ENCODE results near the gene USP32.
A peak's percentile ranks its signal among the peaks of the same experiment; 100 is the strongest.
"Not testable (repeated sequence)": the region's sequence is repeated elsewhere in the genome, so short reads cannot be mapped to it uniquely, and the experiment has no call there.

Gene USP32

DNA sequence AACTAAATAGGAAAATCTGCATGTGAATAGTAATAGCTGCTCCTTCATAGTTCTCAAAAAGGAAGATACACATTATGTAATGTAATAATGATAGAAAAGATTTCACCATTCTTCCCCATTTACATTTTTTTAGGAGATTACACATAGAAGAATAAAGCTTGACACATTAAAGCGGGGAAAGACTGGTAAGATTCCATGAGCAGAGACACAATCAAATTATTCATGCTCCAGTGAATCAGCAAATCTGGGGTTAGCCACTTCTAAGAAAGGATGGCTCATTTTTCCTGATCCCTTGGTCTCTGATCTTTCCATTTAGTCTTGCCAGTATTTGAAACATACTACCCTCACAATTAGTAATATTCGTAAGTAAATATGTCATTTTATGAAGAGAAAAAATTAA lies 160.2 kb downstream of the USP32 start:
- DNase-seq (ENCODE audit: low read depth) = no peak
- no peak overlapping the region for H3K4me3 ChIP-seq (ENCODE audit: low read depth, low read length)
- no peak for TF ChIP-seq POLR2A (IDR thresholded peaks at IDR 0.05; ENCODE audit: extremely low read depth, insufficient read length)

DNA sequence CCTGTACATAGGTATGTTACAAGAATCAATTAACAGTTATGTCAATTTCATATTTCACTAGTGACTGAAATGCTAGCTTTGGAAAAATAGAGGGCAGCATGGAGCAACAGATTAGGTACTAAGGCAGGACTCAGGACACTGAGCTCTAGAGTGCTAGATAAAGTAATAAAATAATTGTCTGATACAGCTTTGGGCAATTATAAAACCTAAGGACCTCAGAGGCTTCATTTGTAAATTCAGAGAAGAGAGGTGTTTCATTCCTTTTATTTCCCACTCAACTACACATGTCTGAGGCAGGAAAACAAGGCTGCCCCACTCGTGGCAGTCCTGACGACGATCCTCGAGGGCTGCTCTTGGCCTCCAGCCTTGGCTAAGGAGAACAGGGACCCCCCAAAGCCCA lies 160.7 kb downstream of the USP32 start:
- TF ChIP-seq, protein P1, sequence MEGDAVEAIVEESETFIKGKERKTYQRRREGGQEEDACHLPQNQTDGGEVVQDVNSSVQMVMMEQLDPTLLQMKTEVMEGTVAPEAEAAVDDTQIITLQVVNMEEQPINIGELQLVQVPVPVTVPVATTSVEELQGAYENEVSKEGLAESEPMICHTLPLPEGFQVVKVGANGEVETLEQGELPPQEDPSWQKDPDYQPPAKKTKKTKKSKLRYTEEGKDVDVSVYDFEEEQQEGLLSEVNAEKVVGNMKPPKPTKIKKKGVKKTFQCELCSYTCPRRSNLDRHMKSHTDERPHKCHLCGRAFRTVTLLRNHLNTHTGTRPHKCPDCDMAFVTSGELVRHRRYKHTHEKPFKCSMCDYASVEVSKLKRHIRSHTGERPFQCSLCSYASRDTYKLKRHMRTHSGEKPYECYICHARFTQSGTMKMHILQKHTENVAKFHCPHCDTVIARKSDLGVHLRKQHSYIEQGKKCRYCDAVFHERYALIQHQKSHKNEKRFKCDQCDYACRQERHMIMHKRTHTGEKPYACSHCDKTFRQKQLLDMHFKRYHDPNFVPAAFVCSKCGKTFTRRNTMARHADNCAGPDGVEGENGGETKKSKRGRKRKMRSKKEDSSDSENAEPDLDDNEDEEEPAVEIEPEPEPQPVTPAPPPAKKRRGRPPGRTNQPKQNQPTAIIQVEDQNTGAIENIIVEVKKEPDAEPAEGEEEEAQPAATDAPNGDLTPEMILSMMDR (IDR thresholded peaks at IDR 0.05; ENCODE audit: low read depth, low read length) = peak; percentile 18
- no peak for TF ChIP-seq POLR2A (IDR thresholded peaks at IDR 0.05; ENCODE audit: extremely low read depth, insufficient read length)
- H3K4me3 ChIP-seq (ENCODE audit: low read depth, low read length) = no peak overlapping the region
- DNase-seq (ENCODE audit: low read depth) = peak; percentile 42

DNA sequence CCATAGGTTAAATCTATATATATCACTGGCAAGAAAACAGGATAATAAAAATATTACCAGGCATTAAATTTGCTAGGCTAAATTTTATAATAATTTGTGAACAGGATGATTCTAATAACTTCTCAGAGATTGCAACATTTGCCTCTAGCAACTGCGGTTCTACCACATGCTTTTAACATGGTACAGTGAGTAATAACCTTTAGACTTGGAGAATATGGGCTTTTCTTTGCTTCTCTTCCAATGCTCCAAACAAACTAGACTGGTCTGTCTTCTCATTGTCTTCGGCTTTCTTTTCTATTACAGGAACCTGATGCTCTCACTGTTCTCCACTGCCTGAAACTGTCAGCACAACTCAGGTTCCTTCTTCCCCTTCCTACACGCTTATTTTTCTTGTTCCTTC lies 161.6 kb downstream of the USP32 start:
- no peak for DNase-seq (ENCODE audit: low read depth)
- H3K4me3 ChIP-seq (ENCODE audit: low read depth, low read length) = no peak overlapping the region
- TF ChIP-seq, protein P1 (IDR thresholded peaks at IDR 0.05; ENCODE audit: low read depth, low read length) = no peak
- no peak for TF ChIP-seq MYC (IDR thresholded peaks at IDR 0.05; ENCODE audit: low read depth, low read length)
- TF ChIP-seq, protein P2, sequence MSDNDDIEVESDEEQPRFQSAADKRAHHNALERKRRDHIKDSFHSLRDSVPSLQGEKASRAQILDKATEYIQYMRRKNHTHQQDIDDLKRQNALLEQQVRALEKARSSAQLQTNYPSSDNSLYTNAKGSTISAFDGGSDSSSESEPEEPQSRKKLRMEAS (IDR thresholded peaks at IDR 0.05; ENCODE audit: low read depth, low read length) = no peak
- TF ChIP-seq POLR2A (IDR thresholded peaks at IDR 0.05; ENCODE audit: extremely low read depth, insufficient read length) = no peak

DNA sequence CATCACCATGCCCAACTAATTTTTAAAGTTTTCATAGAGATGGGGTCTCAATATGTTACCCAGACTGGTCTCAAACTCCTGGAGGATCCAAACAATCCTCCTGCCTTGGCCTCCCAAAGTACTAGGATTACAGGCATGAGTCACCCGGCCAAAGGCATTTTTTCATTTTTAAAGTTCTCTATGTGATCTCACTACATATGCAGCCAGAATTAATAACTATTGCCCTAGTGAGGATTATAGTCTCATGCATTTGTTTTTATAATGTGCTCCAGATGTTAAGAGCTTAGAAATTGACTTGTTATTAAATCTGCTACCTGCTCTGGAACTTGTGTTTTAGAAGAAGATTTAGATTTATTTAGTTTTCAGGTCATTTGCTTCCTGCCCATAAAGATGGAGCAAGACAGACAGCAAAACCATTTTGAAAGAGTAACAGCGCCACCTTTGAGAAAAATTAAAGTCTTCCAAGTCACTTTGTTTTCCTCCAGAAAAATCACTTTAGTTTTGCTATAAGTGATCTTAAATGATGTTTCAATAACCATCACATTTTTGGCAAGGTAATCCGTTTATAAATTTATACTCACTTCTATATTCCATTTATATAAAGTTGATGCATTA lies 162.6 kb downstream of the USP32 start:
- no peak overlapping the region for H3K4me3 ChIP-seq (ENCODE audit: low read depth, low read length)
- TF ChIP-seq, protein P2 (IDR thresholded peaks at IDR 0.05; ENCODE audit: low read depth, low read length) = no peak
- TF ChIP-seq MYC (IDR thresholded peaks at IDR 0.05; ENCODE audit: low read depth, low read length) = no peak
- no peak for TF ChIP-seq POLR2A (IDR thresholded peaks at IDR 0.05; ENCODE audit: extremely low read depth, insufficient read length)
- TF ChIP-seq, protein P1 (IDR thresholded peaks at IDR 0.05; ENCODE audit: low read depth, low read length) = no peak
- DNase-seq (ENCODE audit: low read depth) = peak; percentile 15

DNA sequence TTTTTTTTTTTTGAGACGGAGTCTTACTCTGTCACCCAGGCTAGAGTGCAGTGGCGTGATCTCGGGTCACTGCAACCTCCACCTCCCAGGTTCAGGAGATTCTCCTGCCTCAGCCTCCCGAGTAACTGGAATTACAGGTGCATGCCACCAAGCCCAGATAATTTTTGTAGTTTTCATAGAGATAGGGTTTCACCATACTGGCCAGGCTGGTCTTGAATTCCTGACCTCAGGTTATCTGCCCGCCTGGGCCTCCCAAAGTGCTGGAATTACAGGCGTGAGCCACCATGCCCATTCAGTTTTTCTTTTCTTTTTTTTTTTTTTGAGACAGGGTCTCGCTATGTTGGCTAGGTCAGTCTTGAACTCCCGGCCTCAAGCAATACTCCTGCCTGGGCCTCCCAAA lies 164.7 kb downstream of the USP32 start:
- DNase-seq (ENCODE audit: low read depth); H3K4me3 ChIP-seq (ENCODE audit: low read depth, low read length): not testable (repeated sequence)

DNA sequence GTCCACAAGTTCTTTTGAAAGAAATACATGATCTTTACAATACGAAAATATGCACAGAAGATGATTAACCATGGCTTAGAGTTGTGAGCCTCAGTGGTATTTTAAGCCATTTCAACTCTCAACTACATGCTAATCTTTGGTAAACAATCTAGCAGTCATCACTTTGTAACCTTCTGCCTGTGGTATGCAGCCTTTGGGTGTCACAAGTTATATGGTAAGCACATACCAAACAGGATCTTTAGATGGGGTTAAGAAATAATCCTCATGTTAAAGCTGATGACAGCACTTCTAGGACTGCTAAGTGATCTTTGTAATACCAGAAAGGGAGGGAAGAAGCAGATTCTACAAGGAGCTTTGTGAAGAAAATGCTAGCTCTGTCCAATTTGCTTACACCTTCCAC lies 167.9 kb downstream of the USP32 start:
- DNase-seq (ENCODE audit: low read depth) = no peak
- TF ChIP-seq, protein P1 (IDR thresholded peaks at IDR 0.05; ENCODE audit: low read depth, low read length) = no peak
- TF ChIP-seq MYC (IDR thresholded peaks at IDR 0.05; ENCODE audit: low read depth, low read length) (no peak), POLR2A (IDR thresholded peaks at IDR 0.05; ENCODE audit: extremely low read depth, insufficient read length) (no peak)
- TF ChIP-seq, protein P2 (IDR thresholded peaks at IDR 0.05; ENCODE audit: low read depth, low read length) = no peak
- no peak overlapping the region for H3K4me3 ChIP-seq (ENCODE audit: low read depth, low read length)

DNA sequence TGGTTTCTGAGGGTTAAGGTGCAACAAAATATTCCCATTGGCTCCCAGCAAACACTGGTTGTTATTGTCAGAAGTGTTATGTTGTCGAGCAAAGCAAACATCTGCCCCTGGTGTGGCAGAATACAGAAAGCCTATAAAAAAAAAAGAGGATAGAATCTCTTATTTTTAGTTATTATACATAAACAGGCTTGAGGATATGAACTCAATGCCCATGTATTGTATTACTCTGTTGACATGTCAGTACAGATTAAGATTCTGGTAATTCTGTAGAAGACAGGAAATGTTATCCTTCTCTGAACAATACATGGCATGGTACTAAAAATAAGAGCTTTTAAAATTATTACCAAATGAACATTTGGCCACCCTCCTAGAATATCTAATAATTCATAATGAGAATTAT lies 168.5 kb downstream of the USP32 start:
- TF ChIP-seq, protein P1 (IDR thresholded peaks at IDR 0.05; ENCODE audit: low read depth, low read length) = no peak
- TF ChIP-seq, protein P2 (IDR thresholded peaks at IDR 0.05; ENCODE audit: low read depth, low read length) = no peak
- no peak for TF ChIP-seq MYC (IDR thresholded peaks at IDR 0.05; ENCODE audit: low read depth, low read length)
- no peak for TF ChIP-seq POLR2A (IDR thresholded peaks at IDR 0.05; ENCODE audit: extremely low read depth, insufficient read length)
- no peak overlapping the region for H3K4me3 ChIP-seq (ENCODE audit: low read depth, low read length)
- no peak for DNase-seq (ENCODE audit: low read depth)

DNA sequence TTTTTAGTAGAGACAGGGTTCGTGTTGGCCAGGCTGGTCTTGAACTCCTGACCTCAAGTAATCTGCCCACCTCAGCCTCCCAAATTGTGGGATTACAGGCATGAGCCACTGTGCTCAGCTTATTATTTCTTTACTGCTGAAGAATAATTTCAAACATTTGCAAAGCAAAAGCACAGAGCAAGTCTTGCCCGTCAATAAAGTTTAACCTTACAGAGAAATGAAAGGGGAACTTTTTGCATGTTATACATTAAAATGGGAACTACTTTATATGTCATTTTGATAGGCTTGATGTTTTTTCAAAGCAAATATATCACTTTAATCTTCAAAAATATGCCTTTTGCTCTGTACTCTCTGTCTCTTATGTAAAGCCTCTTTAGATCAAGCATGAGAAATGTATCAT lies 173.2 kb downstream of the USP32 start:
- not testable (repeated sequence) for DNase-seq (ENCODE audit: low read depth); H3K4me3 ChIP-seq (ENCODE audit: low read depth, low read length)

DNA sequence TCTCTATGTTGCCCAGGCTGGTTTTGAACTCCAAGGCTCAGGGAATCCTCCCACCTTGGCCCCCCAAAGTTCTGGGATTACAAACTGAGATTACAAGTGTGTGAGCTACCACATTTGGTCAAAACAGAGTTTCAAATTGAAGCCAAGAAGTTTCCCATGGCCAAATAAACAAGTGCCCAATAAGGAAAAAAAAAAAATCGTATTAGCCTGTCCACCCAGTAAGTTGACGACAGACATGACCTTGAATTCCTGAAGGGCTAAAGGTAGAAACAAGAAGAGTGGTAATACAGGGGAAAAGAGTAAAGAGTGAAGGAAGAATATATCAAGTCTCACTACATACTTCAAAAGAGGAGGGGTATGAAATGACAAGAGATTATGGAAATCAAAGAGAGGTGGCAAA lies 176.0 kb downstream of the USP32 start:
- not testable (repeated sequence) for DNase-seq (ENCODE audit: low read depth); H3K4me3 ChIP-seq (ENCODE audit: low read depth, low read length)

DNA sequence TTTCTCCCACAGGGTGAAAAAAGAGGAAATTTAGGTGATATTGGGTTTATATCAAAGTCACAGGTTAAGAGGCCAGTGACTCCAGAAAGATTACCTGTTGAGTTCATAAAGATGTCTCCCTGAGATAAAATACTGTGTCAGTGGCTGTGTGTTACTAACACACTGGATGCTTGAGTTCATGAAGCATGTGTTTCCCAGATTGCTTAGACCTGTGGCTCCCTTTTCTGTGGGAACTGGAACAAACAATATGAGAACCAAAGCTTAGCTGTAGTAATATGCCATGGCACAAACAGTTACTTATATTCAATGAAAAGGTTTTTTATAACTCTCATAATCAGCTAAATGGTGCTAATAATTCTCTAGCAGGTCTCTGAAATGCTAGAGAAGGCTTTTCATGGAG lies 180.7 kb downstream of the USP32 start:
- not testable (repeated sequence) for DNase-seq (ENCODE audit: low read depth); H3K4me3 ChIP-seq (ENCODE audit: low read depth, low read length)

DNA sequence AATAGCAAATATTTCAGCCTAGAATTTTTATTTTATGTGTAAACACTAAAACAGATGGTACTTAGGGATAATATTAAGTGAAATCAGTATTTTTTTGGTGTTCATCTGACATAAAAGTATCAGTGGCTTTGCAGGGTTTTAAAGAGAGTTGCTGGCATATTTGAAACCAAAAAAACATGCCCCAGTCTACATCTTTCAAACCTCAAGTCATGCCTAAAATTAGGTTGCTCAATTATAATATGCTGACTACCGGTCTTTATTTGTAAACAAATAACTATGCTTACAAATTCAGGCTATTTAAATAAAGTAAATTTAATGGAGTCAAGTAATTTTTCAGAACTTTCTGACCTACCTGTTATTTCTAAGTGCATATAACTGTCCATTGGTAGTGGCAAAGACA lies 183.6 kb downstream of the USP32 start:
- not testable (repeated sequence) for H3K4me3 ChIP-seq (ENCODE audit: low read depth, low read length); DNase-seq (ENCODE audit: low read depth)
